SW480 (cell line): ENCODE data around the gene KRTAP5-6.
"Not testable (repeated sequence)": the region's sequence is repeated elsewhere in the genome, so short reads cannot be mapped to it uniquely, and the experiment has no call there.

Experiments
- DNase-seq: peaks from one replicate; pipeline ENCODE4 v3.0.0-alpha.2; 2016; ENCODE audit warnings: low spot score

The KRTAP5-6 gene

GRCh38 chr11:1683904-1684572 lies 13.0 kb upstream of the KRTAP5-6 start:
- not testable (repeated sequence) for DNase-seq

GRCh38 chr11:1684886-1685874 lies 11.8 kb upstream of the KRTAP5-6 start:
- not testable (repeated sequence) for DNase-seq

- DNase-seq: not testable (repeated sequence)
Measured at GRCh38 chr11:1686220-1686619, 10.8 kb upstream of the KRTAP5-6 start.

- not testable (repeated sequence) for DNase-seq
Measured at GRCh38 chr11:1688336-1688947, 8.6 kb upstream of the KRTAP5-6 start.

GRCh38 chr11:1689250-1690166 lies 7.5 kb upstream of the KRTAP5-6 start:
- DNase-seq: not testable (repeated sequence)

GRCh38 chr11:1690167-1691025 lies 6.6 kb upstream of the KRTAP5-6 start:
- no peak for DNase-seq

GRCh38 chr11:1691026-1691877 lies 5.7 kb upstream of the KRTAP5-6 start:
- peak; percentile 61 for DNase-seq

GRCh38 chr11:1691878-1692707 lies 4.9 kb upstream of the KRTAP5-6 start:
- no peak for DNase-seq

- DNase-seq: no peak
Measured at GRCh38 chr11:1692708-1693326, 4.2 kb upstream of the KRTAP5-6 start.

- peak; percentile 70 for DNase-seq
Measured at GRCh38 chr11:1693327-1694063, 3.5 kb upstream of the KRTAP5-6 start.

GRCh38 chr11:1694064-1694845 lies 2.7 kb upstream of the KRTAP5-6 start:
- peak; percentile 76 for DNase-seq

GRCh38 chr11:1694846-1695547 lies 2.0 kb upstream of the KRTAP5-6 start:
- no peak for DNase-seq

- DNase-seq: no peak
Measured at GRCh38 chr11:1695548-1696108, 1.4 kb upstream of the KRTAP5-6 start.

- DNase-seq: no peak
Measured at GRCh38 chr11:1699771-1700170, 2.8 kb downstream of the KRTAP5-6 start.

- DNase-seq: no peak
Measured at GRCh38 chr11:1701091-1701807, 4.3 kb downstream of the KRTAP5-6 start.
